GM13976 (cell line): ENCODE results near the gene ATP1B4.

ENCODE experiments used
- DNase-seq: peaks from one replicate; pipeline ENCODE4 v3.0.0; 2012; ENCODE audit warnings: low spot score
- in situ Hi-C: fragments of 300-500 bp; cut with MboI; formaldehyde crosslinking; loops from one replicate; pipeline ENCODE4 v1.12.0; 2022; ENCODE audit warnings: low sequenced_read_pairs, mixed read lengths, inconsistent platforms; ENCODE audit not compliant: unreplicated experiment
- TF ChIP-seq, protein P1 (sequence below): IDR thresholded peaks from 2 replicates; pipeline ENCODE4 v1.5.1; 2012; ENCODE audit warnings: borderline replicate concordance, mild to moderate bottlenecking; ENCODE audit not compliant: insufficient read depth; ENCODE audit errors: extremely low read depth, missing control alignments, control extremely low read depth

ATP1B4 gene

DNA sequence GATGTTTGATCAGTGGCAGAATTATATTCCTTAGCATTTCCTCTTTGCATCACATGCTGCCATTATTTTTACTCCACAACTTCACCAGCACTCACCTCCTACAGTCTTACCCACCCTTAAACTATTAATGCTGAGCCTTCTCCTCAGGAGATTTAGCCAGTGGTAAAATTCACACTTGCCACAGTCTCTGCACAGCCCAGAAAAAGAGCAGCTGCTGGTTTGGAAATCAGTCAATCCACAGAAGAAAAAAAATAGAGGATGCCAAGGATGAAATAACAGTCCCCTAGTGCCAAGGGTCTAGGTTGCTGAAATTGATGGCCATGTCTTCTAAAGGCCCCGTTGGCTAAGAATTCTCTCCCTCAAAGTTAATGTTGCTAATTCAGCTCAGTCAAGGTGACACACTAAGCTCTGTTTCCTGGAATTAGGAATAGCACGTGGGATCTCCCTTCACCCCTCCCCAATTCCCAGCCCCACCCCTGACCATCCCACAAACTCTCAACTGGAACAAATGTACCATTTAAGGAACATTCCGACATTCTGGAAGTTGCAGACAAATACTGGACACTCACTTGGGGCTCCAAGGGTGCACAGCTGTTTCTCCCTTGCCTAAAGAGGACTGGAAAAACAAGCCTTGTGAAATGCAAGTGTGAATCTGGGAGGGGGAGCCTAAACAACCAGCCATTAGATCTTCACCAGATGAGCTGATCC lies 5.7 kb downstream of the ATP1B4 start:
- TF ChIP-seq, protein P1, sequence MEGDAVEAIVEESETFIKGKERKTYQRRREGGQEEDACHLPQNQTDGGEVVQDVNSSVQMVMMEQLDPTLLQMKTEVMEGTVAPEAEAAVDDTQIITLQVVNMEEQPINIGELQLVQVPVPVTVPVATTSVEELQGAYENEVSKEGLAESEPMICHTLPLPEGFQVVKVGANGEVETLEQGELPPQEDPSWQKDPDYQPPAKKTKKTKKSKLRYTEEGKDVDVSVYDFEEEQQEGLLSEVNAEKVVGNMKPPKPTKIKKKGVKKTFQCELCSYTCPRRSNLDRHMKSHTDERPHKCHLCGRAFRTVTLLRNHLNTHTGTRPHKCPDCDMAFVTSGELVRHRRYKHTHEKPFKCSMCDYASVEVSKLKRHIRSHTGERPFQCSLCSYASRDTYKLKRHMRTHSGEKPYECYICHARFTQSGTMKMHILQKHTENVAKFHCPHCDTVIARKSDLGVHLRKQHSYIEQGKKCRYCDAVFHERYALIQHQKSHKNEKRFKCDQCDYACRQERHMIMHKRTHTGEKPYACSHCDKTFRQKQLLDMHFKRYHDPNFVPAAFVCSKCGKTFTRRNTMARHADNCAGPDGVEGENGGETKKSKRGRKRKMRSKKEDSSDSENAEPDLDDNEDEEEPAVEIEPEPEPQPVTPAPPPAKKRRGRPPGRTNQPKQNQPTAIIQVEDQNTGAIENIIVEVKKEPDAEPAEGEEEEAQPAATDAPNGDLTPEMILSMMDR, result no peak
- in situ Hi-C loops, result no loop called here
- no peak for DNase-seq

DNA sequence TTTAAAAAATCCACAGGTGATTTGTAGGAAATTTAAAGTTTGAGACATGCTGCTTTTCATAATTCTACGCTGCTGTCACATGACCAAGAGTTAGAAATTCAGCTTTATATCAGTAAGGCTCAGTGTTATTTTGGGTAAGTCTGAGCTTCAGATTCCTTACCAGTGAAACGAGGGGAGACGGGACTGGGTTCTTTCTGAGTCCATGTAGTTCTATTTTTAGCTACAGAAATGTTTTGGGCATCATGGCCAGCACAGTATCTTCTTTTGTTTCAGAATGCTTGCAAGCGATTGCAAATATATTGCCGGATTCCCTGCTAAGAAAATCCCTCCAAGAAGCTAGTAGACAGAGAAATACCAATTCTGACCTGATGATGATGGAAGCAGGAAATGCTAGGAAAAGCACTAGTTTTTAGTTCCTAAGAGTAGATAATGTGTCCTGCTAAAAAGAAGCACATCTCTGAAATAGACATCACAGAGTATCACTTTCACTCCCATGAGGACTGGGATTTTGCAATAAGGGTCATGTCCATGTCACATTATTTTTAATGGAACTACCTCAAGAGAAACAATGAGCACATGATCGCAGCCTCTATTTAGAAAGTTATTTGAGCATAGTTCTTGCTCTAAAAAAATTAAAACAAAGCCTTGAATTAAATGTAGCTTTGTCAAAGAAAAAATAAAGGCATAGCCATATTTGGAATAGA lies 10.9 kb downstream of the ATP1B4 start:
- TF ChIP-seq, protein P1, result no peak
- no peak for DNase-seq
- in situ Hi-C loops, result no loop called here

DNA sequence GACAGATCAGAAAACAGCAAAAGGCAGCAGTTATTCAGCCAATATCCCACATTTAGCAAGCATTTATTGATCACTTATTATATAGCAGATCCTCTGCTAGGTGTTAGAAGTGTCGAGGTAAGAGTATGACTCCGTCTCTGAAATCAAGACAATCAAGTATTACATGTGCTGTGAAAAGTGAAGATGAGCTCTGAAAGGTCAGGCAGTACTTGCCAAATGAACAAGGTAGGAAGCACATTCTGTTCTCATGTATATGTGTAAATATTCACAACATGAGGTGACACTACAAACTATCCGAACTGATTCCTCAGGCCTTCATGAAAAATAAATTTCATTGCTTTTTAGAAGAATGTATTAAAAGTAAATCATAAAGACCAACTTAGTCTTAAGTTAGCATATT lies 15.3 kb downstream of the ATP1B4 start:
- in situ Hi-C loops, result no loop called here
- DNase-seq, result no peak

DNA sequence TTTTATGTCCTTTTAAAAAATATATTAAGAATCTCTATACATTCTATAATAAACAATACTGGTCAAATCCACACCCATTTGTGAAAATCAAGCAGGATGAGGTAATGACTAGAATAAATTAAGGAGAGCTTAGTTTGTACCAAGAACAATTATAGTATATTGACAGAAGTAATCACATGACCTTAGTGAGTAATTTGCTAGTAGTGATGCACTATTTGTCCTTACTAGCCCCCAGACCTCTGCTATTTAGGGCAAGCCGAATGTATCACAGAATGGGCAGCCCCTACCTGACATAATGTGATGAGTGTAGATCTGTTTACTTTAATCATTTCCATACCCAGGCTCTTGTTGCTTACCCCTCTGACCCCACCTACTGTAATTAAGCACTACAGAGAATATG lies 15.8 kb downstream of the ATP1B4 start:
- DNase-seq, result no peak
- TF ChIP-seq, protein P1, result no peak
- in situ Hi-C loops, result no loop called here

More for the DNA sequence above, 15.3 kb downstream of the ATP1B4 start:
- TF ChIP-seq, protein P1, result no peak

DNA sequence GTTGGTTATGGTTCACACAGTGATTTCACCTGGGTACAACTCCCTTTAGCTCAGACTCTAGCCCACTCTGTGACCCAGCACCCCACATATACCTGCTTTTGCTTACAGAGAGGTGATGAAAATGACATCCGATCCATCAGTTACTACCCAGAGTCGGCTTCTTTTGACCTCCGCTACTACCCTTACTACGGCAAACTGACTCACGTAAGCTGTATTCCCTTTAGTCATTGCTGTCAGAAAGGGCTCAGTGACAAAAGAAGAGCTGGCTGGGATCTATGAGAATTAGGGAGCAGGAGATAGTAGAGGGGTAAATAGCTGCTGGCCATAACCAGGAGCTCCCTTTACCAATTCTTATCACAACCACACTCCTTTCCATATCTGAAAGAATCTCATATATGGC lies 16.7 kb downstream of the ATP1B4 start:
- DNase-seq, result no peak
- in situ Hi-C loops, result no loop called here

DNA sequence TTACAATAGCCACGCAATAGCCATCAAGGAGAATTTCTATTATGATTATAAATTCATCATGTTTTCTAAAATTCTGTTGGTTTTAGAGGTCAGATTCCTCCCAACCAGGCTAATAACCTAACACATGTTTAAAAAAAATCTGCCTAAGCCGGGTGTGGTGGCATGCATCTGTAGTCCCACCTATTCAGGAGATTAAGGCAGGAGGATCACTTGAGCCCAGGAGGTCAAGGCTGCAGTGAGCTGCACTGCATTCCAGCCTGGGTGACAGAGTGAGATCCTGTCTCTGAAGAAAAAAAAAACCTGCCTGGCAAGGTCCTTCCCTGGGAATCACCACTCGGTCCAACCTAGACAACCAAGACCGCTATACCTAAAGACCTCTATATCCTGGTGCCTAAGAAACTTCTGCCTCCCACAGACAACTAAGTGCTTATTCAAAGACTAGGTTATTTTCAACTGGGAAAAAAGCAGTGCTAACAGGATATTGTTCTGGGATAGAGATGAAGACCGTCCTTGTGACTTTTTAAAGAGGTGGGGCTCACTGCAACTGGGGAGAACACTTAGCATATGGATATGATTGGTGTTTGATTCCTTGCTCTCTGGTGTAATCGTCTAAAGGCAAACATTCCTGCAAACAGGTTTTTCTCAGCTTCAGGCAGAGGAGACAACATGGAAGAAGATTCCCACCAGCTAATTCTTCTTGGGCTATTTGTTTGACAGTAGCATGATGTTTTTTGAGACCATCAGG lies 18.2 kb downstream of the ATP1B4 start:
- TF ChIP-seq, protein P1, result no peak

More for the DNA sequence above, 16.7 kb downstream of the ATP1B4 start:
- TF ChIP-seq, protein P1, result no peak

More for the DNA sequence above, 18.2 kb downstream of the ATP1B4 start:
- in situ Hi-C loops, result no loop called here
- no peak for DNase-seq
